Activated effector memory CD4-positive, alpha-beta T cell treated with anti-CD3 and anti-CD28 coated beads, Interleukin-2, amount 50 U/mL, for 16 hours (primary cell): ENCODE measurements around the gene RFX2.
A peak's percentile ranks its signal among the peaks of the same experiment; 100 is the strongest.
"Not testable (repeated sequence)": the region's sequence is repeated elsewhere in the genome, so short reads cannot be mapped to it uniquely, and the experiment has no call there.

ENCODE experiments used
- DNase-seq: peaks from one replicate; pipeline ENCODE4 v3.0.0-alpha.2; 2020

Gene RFX2

DNA sequence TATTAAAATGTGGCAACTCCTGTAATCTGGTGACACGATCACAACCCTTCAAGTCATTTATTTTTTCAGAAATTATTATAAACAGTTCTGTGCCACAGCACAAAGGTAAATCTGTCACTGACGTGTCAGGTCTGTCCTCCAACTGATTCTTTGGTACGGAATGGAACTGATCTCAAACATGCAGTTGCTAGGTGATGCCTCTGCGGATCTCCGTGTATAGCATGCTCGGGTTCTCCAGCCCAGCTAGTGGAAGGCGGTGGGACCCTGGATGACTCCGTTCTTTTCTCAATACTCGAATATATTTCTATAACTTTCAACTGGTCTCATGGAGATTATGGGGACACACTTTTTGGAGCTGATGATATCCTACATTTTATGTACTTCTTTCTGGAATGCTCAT lies 143.4 kb downstream of the RFX2 start:
- DNase-seq: no peak

DNA sequence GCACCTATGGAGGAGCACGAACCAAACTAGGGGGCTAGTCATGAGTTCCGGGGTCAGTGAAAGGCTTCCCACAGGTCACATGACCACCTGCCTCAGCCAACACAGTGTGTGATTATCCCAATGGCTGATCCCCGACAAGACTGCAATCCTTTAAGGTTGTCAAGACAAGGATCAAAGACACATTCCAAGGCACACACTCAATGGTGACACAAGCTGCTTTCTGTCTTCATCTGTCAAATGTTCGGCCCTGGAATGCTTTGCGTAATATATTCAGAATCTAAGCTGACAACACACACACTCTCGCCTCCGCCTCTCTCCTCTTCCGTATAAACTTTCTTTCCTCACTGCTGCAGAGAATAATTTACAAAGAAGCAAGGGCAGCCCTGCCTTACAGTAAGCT lies 144.1 kb downstream of the RFX2 start:
- no peak for DNase-seq

DNA sequence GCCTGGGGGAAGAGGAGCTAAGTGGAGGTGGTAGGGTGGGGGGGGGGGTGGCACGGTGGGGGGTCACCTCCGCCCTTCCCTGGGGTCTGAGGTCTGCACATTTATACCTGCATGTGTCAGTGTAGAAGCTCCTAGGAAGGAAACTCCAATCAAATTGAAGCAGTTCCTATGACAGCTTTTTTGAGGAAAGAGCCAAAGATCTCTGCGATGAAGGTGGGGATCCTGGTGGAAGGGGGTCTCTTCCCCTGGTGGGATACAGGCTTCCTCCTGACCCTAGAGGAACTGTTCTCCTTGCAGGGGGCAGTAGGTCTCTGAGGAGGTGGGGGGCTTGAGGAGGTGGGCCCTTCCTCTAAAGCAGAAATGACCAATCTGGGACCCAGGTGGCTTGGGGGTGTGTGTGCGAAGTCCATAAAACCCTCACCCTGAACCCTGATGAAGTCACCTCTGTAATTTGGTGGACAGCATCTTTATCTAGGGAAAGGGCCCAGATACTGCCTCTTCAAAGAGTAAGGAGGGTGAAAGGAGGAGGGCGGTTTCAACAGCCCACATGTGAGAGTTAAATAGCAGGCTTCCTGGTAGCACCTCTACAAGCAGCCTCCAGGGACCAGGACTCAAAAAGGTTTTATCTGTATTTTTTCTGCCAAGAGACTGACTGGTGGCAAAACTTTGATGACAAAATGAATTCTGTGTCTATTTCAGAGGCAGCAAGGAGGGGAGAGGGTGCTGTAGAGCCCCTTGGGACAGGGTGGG lies 145.3 kb downstream of the RFX2 start:
- DNase-seq: no peak

DNA sequence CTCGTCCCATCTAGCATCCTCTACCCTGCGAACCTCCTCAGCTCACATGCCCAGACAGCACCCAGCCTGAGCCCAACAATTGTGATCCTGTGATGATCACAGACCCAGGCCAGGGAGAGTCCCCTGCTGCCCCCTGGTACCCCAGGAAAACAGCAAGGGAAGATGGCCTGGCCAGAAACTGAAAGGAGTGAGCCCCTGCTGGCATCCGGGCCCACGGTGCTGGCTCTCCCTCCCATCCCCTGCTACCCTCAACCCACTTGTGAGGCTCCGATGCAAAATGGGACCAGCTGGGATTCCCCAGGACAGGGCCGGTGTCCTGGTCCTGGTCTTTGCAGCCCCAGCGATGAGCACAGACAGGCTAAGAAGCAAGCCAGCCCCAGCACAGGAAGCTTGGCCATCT lies 146.4 kb downstream of the RFX2 start:
- DNase-seq: no peak

DNA sequence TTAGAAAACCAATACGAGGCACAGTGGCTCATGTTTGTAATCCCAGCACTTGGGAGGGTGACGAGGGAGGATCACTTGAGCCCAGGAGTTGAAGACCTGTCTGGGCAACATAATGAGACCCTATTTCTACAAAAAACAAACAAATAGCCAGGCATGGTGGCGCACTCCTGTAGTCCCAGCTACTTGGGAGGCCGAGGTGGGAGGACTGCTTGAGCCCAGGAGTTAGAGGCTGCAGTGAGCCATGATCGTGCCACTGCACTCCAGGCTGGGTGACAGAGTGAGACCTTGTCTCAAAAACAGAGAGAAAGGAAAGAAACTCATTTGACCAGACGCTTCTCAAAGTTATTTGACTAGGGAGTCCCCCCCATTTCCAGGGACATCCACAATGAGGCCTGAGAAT lies 147.0 kb downstream of the RFX2 start:
- not testable (repeated sequence) for DNase-seq

DNA sequence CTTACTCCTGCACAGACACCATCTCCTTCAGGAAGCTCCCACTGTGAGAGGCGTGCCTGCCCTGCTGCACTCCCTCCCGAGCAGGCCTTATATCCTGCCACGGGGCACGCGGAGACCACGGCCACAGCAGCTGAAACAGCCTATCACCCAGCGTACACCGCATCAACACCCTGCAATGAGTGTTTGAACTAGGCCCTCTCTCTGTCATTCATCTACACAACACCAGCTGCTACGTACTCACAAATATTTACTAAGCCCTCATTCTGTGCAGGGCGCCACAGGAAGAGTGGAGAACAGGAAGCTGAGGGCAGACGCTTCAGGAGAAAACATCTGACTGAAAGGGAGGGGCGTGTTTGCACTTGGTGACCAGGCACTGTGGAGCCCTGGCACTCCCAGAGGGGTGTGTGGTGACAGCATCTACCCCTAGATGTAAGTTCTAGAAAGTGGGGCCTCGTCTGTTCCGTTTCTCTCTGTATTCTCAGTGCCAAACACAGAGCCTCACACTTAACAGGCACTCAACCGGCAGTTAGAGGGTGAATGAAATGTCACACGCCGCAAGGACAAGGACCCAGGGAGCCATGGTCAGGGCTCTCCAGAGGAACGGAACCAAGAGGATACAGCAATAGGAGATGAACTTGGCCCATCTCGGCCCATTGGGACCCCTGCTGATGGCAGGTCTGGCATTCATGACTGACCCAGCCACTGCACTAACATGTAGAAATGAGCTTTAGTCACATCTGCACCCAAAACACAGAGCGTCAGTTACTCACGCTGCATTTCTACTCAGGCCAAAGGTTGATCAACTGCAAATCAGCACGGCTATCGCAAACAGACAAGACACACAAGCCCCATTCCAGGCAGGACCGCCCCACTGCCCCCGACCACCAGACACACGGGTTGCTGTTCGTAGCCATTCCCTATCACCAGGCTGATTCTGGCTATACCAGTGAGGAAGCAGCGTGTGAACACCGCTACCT lies 148.0 kb downstream of the RFX2 start:
- DNase-seq: peak; percentile 86

DNA sequence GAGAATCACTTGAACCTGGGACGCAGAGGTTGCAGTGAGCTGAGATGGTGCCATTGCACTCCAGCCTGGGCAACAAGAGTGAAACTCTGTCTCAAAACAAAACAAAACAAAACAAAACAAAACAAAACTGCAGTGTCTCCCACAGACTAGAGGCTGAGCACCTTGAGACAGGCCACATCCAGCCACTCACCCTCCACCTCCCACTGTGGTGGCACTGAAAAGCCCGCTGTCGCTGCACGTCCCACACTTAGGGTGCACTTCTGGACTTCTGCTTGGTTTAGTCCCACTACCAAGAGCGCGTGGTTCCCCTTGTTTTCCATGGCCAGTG lies 148.7 kb downstream of the RFX2 start:
- DNase-seq: not testable (repeated sequence)

DNA sequence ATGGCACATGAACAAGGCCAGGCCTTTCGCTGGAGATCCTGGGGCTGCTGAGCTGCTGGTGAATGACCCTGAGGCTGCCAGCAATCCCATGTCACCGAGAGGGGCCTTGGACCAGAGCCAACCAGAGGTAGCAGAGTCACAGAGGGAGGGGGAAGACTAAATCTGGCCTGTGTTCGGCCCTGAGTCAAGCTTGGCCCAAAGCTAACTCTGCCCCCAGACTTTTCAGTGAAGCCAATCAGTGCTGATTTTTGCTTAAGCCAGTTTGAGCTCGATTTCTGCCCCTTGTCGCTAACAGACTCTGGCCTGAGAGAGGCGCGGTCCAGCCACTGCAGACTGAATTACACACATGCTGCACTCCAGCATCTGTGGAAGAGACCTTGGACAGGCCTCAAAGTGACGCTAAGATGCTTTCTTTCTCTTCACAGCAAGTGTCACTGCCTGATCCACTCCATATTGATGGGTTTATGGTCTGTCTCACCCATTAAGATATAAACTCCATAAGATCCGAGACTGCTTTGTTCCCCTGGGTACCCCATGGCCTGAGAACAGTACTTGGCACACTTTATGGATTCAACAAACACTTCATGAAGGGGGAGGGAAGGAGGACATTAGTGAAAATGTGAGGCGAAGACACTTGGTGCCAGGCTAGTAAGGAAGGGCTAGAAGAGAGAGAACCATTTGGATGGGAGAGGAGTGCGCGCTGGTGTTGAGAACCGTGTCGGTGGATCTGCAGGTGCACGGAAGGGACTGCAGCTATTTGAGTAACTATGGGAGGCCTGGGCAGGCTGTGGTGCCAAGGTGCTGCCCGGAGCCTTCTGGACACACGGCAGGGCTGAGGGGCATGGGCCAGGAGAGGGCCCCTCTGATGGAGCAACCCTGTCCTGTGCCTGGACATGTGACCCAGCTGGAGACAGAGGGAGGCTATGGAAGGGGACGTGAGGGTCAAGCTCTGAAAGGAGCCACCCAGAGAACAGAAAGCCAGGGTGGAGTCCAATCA lies 150.0 kb downstream of the RFX2 start:
- no peak for DNase-seq

DNA sequence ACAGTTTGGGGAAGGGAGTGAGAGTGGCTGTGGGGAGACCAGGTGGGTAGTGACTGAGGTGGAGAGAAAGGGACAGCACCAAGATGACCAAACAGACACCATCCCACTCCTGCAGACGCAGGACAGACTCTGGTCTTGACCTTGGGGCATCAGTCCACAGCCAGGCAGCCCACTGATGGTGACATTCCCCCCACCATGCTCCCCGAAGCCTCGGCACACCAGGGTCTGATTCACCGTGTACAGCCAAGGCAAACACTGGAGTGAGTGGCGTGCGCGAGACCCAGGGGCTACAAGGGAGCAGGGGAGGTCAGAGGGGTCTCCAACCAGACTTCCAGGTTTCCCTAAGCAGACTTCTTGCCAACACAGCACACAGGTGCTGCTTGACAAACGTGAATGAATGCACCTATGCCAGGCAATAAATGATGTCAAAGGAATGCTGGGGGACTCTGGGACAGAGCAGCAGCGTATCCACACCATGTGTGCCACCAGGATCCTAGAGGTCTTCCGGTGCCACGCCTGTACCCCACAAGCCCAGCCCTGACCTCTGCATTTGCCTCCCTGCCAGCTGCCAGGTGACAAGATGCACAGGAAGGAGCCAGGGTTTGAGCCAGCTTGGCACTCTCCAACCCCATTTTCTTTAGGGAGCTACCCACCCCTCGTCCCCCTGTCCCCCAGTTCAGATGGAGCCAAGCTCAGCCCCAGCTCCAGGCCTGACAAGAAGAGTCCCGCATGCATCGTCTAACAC lies 150.9 kb downstream of the RFX2 start:
- no peak for DNase-seq

DNA sequence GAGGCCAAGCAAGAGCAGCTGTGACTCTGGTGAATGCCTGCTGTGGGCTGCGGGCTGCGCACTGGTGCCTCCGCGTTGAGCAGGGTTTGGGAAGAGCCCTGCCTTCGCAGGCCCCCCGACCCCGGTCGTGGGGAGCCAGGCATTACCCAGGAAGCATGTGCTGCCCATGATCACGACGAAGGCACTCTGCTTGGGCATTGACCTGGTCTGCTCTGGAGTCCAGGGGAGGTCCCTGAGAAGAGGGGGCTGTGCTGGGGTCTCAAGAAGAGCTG lies 151.5 kb downstream of the RFX2 start:
- DNase-seq: no peak

DNA sequence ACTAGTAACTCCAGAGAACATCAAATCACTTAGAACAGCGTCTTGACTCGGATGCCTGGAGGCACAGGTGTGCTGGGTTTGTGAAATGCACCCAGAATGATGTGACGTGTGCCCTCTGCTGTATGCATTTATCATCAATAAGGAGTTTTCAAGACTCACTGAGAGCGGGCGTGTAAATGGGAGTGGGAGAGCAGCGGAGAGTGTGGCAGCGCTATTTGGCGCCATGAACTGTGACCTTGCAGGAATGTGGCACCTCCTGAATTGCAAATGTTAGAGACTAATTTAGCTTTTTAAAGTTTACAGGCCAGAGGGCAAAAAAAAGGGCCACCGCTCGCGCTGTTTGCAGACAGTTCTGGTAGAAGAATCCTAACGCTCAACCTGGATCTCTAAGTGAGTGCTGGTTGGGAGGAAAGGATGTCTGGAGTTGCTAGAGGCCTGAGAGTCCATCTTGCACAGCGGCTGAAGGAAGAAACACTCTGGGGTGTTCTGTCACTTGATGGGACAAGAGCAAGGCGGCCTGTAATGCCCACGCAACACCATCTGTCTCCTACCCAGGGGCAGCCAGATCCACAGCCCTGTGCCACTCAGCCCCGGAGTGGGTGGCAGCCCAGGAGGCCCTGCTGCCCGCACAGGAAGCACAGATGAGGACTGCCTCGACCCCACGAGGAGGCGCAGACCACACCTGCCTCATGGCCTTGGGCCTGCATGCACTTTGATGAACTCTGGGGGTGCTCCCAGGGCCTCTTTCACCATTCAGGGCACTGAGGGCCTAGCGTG lies 152.0 kb downstream of the RFX2 start:
- DNase-seq: no peak

DNA sequence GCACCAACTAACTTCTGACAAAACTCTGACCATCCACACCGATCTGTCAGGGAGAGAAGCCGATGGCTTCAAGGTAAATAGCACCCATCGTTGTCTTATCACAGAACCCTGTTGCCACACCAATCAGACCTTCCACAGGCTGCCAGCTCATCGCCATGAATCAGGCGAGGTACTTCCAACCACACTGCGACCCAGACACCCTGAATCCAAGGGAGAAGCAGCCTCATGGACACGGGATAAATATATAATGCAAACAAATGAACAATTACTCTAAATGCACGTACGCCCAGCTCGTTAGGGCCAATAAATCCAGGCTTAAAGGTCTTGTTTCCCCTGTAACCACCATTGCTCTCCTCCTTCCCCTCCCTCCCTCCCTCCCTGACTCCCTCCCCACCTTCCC lies 153.1 kb downstream of the RFX2 start:
- no peak for DNase-seq

DNA sequence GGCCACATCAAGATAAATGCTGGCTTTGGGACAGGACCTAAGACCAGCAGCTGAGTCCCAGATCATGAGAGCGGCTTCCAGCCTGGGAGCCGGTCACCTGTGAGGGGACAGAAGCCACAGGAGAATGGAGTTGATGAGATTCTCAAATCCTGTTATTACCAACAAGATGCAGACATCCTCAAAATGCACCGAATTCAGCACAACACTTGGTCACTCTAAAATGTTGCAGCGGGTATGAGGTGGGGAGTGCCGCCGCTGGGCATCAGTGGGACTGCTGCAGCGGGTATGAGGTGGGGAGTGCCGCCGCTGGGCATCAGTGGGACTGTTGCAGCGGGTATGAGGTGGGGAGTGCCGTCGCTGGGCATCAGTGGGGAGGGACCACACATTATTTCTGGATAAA lies 153.6 kb downstream of the RFX2 start:
- no peak for DNase-seq

DNA sequence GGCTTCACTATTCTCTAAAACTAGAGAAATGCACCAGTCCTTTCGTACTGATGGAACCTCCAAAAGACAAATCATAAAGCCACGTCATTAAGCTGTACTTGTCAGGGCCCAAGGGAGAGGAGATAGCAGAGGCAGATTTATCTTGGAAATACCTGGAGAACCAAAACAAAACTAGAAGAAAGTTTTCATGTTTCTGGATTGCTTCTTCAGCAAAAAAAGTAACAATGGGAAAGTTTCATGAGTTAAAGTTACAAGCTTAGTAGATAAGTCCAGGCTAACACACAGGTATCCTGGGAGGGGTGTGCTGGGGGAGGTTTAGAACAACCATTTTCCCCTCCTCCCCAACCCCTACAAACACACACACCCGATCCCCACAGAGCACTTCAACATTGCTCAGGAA lies 154.0 kb downstream of the RFX2 start:
- no peak for DNase-seq

DNA sequence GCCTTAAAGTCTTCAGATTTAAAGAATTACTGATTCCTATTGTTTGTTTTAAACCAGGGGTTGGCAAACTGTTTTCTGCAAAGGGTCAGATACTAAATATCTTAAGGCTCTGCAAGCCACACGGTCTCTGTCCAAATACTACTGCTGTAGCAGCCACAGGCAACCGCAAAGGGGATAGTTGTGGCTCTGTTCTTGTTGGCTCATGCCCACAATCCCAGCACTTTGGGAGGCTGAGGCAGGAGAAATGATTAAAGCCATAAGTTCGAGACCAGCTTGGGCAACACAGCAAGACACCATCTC lies 154.7 kb downstream of the RFX2 start:
- DNase-seq: no peak

DNA sequence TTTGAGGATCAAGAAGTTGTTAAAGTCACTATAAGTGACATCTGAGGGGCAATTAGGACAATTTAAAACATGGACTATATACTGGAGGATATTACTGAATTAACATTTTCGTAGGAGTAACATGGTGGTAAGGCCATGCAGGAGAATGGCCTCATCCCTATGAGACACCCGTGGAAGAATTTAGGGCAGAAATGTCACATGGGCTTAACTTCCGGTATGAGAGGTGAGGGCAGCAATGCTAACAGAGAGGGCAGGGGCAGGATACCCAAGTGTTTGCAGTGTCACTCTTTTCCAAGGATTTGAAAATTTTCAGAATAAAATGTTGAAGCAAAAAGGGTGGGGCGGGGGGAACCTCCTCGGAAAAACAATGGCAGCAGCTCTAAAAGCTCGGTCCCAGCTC lies 156.0 kb downstream of the RFX2 start:
- DNase-seq: no peak

DNA sequence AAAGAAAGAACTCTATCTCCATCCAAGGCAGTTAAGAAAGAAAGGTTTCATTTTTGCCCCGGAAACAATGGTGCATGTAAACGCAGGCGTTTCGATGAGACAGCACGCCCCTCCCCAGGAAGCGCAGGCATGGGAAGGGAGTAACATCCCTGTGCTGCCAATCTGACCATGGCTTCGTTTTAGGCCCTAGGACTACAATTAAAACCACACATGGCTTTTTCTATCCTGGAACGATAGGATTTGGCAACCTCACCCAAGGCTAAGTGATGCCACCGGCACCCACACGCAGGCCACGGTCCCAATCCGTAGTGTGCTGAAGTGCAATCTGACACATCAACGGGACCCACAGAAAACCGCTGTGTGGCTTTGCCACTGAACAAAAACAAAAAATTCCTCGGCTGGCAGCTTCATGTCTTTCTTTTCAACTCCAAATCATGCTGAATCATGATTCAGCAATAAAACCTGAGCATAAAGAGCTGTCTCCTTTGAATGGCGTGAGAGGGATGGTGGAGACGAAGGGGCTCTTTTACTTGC lies 156.6 kb downstream of the RFX2 start:
- DNase-seq: peak; percentile 73

DNA sequence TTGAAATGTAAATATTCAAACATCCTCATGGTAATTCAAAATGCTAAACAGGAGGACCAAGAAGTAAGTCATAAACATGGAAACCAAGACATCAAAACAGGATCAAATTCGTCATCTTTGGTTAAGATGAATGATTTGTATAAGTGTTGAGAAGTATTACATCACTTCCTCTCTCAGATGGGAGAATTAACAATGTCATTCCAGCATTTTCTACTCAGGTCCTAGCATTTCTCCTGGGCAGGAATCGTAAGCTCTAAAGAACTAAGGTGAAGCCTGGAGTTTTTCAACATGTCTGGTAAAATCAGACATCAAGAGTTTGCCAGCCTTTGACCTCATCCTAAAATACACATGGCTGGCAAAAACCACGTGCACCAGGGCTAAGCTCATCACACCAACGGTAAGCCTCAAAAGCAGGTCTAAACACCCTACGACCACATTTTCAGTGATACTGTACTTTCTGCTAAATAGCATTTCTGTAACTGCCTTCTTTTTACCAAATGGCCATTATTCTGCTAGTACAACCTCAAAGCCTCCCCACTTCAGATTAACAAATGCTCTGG lies 157.2 kb downstream of the RFX2 start:
- no peak for DNase-seq

DNA sequence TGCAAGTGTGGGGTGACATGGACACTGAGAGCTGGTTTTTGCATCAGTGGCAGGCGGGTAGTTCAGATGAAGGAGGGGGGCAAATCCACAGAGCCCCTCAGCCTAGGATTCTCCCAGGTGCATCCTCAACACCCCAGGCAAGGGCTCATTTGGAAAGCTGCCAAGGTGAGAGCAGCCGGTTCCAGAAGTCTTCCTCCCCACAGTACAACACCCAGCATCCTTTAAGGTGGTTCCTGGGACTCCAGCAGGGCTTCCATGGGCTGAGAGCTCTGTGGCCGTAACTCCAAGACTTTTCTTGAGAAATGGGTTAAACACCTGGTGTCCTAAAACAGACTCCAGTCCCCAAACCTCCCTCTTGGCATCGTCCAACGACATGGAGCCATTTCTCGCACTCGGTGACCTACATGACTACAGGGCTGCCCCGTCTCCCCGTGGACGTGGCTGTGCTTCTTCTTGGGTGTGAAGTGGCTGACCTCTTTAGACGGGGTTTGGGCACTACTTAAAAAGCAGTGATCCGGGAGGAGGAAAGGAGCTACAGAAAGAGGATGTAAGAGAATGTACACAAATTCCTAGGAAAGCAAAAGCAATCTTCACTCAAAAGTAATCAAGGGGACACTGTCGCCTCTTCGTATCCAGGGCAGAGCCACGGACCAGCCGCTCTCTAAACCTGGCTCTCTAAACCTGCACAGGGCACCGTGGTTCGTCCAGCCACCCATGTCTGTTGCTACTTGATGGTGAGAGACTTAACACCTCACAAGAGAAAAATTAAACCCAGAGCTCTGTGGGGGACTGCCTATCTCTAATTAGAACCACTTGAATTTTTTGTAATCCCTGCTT lies 157.9 kb downstream of the RFX2 start:
- no peak for DNase-seq

DNA sequence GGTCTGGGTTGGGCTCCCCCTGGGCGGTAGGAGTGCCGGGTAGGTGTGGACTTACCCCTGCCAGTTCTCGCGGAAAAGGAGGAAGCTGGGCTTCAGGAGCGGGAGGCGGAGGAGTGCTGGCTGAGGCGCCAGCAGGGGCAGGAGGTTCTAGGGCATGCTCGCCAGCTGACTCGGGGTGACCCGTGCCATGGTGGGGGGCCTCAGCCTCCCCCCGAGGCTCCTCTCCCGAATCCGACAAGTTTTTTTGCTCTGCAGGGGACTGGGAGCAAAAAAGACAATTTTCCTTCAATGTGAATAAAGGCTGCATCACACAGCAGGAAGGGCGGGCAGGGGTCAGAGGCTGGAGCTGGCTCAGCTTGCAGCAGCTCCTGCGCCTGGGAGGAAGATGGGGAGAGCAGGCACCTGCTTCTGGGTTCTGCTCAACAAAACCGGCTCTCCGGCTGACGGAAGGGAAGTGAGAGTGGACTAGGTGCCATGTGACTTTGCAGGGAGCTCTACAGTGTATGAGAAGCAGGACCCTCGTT lies 158.9 kb downstream of the RFX2 start:
- DNase-seq: no peak
